Thoracic aorta endothelial cell (primary cell): Measurements from ENCODE around the gene TMEM187. TPM values are rescaled to one million over a fixed set of nuclear protein-coding genes. Genes with fewer than 3 reads are reported as not detected.

ENCODE experiments used
- small RNA-seq: library from RNA; depleted of rRNA; stranded (forward); fragments of <200 nt; gene quantifications from one replicate; pipeline ENCODE3, GENCODE V24; 2012
- total RNA-seq: library from RNA; depleted of rRNA; stranded (reverse); fragments of >200 nt; gene quantifications from 2 replicates; pipeline ENCODE4 v1.2.3, GENCODE V29; 2012

The TMEM187 gene, protein sequence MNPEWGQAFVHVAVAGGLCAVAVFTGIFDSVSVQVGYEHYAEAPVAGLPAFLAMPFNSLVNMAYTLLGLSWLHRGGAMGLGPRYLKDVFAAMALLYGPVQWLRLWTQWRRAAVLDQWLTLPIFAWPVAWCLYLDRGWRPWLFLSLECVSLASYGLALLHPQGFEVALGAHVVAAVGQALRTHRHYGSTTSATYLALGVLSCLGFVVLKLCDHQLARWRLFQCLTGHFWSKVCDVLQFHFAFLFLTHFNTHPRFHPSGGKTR
- 3.7 and 4.0 TPM in 2 replicates for total RNA-seq

DNA sequence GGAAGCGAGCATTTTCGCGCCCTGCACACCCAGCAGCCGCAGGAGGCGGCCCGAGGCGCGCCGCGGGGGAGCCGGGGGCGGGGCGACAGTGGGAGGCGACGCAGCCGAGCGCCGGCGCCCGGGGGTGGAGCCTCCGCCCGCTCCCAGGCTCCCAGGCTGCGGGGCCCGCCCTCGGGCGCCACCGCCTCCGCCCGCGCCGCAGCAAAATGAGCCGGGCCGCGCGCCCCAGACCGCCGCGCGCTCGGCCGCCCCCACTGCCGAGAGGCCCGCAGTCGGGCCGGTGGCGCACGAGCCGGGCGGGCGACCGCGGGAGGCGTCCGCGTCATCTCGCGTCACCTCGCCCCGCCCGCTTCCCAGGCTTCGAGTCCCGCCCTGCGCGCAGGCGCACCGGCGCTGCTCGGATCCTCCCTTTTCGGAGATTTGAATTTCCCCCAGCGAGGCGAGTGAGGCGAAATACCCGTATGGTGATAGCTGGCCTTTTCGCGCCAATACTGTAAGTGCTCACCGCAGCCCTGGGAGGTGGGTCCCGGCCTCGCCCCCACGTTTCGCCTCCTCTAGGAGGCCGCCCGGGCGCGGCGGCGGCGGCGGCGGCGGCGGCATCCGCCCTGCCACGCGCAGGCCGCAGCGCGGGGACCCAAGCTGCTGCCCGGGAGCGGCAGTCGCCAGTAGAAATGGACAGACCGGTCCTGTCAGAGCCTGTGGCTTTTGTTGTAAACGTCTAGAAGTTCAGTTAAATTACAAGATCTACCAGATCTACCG, at the start of gene TMEM187:
TSS of gene TMEM187 (plus strand) at position 387 of the 759 bp plus-strand sequence. CDS start 9,309 bp downstream, outside the sequence.

DNA sequence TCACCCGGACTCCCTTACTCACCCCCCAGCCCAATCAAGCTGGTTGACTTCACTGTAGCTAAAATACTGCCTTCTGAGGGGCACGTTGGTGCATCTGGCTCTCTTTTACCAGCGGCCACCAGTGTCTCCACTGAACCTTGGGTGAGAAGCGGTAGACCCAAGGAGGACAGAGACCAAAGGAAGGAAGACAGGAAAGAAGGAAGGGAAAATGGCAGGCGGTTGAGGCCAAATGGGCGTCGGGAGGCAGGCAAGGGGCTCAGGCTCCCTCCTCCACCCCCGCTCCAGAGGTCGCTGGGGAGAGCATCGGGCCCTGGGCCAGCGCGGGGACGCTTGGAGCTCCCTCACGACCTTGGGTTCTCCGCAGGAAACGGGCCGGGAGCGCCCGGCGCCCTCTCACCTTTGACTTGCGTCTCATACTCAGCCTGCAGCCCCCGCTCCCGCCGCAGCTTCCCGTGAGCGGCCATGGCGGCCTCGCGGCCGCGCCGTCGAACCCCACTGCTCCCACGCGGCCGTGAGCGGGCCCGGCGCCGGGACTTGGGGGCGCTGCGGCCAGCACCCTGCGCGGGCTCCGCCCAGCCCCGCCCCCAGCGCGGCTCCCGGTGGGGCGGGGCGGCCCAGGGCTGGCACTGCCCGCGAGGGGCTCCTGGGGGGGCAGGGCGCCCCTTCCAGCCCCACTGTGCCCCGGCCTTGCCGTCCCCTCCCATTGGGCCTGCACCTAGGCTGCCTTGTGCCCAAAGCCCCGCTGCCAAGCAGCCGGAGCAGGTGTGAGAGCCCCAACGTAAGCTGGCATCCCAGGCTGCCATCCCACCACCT, 46.6 kb upstream of the TMEM187 start, which contains the start of gene ARHGAP4:
TSS of gene ARHGAP4 (minus strand) at position 526 of the 813 bp plus-strand sequence. CDS start at position 464, 62 bp downstream.

DNA sequence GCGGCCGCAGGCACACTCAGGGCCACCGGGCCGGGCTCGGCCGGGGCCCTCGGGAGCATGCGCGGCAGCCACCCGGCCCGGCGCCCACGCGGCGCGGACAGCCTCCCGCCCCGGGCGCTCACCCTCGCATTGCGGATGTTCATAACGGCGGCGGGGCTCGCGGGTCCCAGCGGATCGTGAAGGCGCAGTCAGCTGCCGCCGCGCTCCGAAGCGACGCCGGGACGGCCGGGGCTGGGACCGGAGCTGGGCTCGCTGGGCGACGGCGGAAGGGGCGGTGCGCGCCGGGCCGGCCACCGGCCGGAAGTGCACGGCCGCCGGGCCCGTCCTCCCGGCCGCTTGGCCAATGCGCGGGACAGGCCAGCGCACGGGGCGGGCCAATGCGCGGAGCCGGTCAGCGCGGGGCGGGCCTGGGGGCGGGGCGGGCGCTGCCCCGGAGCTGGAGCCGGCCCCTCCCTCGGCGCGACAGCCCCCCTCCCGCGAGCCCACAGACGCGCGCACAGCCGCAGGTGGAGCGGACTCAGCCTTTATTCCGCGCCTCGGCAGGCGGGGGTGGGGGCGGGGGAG, 37.7 kb upstream of the TMEM187 start, which contains the start of gene NAA10:
TSS of gene NAA10 (minus strand) at position 276 of the 564 bp plus-strand sequence. CDS start at position 143, 133 bp downstream.

DNA sequence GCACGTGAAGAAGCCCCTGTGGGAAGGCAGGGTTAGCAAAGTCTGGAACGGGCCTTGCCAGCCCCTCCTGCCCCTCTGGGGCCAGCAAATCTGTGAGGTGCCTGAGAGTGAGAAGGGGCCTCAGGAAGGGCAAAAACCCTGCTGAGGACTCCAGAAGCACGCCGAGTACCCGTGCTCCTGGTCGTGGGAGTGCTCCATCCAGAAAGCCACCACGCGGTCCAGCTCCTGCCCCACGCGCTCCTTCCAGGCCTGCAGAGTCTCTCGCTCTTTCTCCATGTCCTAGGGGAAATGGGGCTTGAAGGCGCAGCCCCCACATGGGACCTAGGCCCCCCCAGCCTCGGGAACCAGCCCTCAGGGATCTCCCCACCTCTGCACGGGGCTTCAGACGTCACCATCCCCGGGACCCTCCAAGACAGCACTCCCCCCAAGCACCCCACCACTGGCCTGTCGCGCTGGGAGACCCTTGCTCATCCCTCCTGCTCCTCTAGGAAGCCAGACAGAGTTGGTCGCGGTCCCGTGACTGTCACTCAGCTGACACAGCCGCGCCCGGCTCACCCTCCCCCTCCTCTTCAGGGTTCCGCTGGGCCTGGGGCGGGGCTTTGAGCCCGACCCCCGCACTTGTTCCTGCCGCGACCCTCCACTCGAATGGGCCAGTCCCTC, 28.3 kb upstream of the TMEM187 start, which contains the start of gene RENBP:
TSS of gene RENBP (minus strand) at position 504 of the 660 bp plus-strand sequence. CDS start at position 471, 33 bp downstream.

DNA sequence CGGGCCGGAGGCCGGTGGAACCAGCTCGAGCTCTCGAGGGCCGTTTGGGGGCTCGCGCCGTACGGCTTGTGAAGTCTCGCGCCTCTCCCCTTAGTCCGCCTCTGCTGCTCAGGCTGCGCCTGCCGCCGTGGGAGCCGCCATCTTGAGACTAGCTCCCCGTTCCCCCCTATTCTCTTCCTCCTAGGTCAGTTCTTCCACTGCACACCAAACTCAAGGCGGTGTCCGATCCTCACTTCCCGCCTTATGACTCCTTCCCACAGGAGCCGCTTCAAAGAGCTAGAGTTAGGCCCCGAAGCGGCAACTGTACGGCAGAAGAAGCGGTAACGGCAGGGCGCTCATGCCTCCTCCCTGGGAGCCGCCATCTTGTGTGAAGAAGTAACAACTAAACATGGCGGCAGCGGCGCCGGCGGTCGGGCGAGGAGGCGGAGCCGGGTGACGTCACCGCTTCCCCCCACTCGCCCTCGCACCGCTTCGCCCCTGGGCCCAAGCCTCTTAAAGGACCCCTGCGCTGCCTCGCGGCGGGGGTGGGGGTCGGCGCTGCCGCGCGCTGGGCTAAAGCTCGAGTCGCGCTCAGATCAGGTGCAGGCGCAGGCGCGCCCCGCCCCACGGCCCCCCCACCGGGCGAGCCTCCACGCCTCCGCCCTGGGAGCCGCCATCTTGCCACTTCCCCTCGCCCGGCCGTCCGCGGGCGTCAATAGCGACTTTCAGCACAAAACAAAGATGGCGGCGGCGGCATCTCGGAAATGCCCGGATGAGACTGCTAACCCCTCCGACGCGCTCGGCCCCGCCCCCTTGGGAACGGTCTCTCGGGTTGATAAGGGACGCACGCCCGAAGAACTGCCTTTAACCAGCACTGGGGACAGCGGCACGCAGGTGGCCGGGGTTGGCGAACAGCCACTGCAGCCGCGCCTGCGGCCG, 845 bp upstream of the TMEM187 start, which contains the start of gene HCFC1:
TSS of gene HCFC1 (minus strand) at position 369 of the 918 bp plus-strand sequence. CDS start 978 bp downstream, outside the sequence.

DNA sequence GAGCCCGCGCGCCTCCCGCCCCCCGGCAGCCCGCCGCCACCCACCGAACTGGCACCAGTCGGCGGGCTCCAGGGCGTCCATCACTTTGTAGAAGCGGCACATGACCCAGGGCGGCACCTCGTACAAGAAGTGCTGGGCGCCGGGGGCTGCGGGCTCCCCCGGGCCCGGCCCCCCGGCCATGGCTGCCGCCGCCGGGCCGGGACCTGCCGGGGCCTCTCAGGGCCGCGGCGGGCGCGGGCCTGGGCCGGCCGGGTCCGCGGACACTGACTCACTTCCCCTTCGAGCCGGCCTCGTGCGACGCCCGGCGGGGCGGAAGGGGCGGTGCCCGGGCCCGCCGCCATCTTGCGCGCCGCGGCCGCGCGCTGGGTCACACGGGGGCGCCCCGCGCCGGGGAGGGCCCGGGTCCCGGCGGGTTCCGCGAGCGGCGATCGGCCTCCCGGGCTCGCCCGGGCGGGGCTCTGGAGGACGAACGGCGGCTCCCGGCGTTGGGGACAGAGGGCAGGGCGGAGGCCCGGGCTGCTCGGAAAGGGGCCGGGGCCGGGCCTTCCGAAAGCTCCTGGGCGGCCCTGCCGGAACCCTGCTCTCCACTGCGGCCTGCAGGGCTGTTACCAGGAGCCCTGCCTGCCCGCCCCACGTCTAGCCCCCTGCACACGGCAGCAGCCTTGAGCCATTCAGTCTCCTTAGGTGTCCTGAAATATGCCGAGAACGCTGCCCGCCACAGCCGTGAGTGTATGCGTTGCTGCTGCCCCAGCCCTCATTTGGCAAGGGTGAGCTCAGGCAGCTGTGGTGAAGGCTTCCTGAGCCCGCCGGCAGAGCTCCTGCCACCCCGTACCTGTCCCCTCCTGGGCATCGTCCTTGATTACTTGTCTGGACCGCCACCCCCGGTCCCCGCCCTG, 47.3 kb downstream of the TMEM187 start, which contains the start of gene IRAK1:
TSS of gene IRAK1 (minus strand) at position 270 of the 896 bp plus-strand sequence. CDS start at position 180, 90 bp downstream.

Small RNA genes within 50 kb of the gene (small RNA-seq; reads per million reads assigned to genes)
- not detected for gene MIR3202-1

Other genes with a start within 250 kb of the TMEM187 start
- 237 and 249 TPM in 2 replicates for gene BCAP31, start 248.4 kb upstream of the TMEM187 start, total RNA-seq
- gene ABCD1, start 247.9 kb upstream of the TMEM187 start, total RNA-seq, result 10.5 and 15.2 TPM in 2 replicates
- 2.2 and 7.0 TPM in 2 replicates for gene PLXNB3, start 208.5 kb upstream of the TMEM187 start, total RNA-seq
- not detected in 2 replicates for gene SRPK3, start 191.7 kb upstream of the TMEM187 start, total RNA-seq
- gene IDH3G, start 178.4 kb upstream of the TMEM187 start, total RNA-seq, result 32.9 and 35.0 TPM in 2 replicates
- gene SSR4, start 178.1 kb upstream of the TMEM187 start, total RNA-seq, result 127 and 133 TPM in 2 replicates
- under 0.01 and 0.14 TPM in 2 replicates for gene PDZD4, start 142.2 kb upstream of the TMEM187 start, total RNA-seq
- 0.27 and 0.50 TPM in 2 replicates for gene L1CAM, start 86.6 kb upstream of the TMEM187 start, total RNA-seq
- not detected in 2 replicates for gene AVPR2, start 68.1 kb upstream of the TMEM187 start, total RNA-seq
- 10.5 and 35.1 TPM in 2 replicates for gene ARHGAP4, start 46.5 kb upstream of the TMEM187 start, total RNA-seq
- 114 and 132 TPM in 2 replicates for gene NAA10, start 37.7 kb upstream of the TMEM187 start, total RNA-seq
- 2.3 and 3.1 TPM in 2 replicates for gene RENBP, start 28.1 kb upstream of the TMEM187 start, total RNA-seq
- 40.6 and 56.9 TPM in 2 replicates for gene HCFC1, start 936 bp upstream of the TMEM187 start, total RNA-seq
- gene IRAK1, start 47.1 kb downstream of the TMEM187 start, total RNA-seq, result 72.7 and 88.6 TPM in 2 replicates
- 32.8 and 34.7 TPM in 2 replicates for gene MECP2, start 125.0 kb downstream of the TMEM187 start, total RNA-seq
- gene OPN1LW, start 171.5 kb downstream of the TMEM187 start, total RNA-seq, result not detected in 2 replicates
- gene OPN1MW, start 209.8 kb downstream of the TMEM187 start, total RNA-seq, result not detected in 2 replicates
- not detected in 2 replicates for gene OPN1MW2, start 247.0 kb downstream of the TMEM187 start, total RNA-seq